Raji (cell line): ENCODE results near the gene ITGB1.

ENCODE experiments used
- POLR2A ChIP-seq: IDR thresholded peaks from 2 replicates; pipeline ENCODE4 v1.6.1; 2011; ENCODE audit warnings: low read depth, low read length, control low read depth; ENCODE audit not compliant: insufficient read depth

The ITGB1 gene

DNA sequence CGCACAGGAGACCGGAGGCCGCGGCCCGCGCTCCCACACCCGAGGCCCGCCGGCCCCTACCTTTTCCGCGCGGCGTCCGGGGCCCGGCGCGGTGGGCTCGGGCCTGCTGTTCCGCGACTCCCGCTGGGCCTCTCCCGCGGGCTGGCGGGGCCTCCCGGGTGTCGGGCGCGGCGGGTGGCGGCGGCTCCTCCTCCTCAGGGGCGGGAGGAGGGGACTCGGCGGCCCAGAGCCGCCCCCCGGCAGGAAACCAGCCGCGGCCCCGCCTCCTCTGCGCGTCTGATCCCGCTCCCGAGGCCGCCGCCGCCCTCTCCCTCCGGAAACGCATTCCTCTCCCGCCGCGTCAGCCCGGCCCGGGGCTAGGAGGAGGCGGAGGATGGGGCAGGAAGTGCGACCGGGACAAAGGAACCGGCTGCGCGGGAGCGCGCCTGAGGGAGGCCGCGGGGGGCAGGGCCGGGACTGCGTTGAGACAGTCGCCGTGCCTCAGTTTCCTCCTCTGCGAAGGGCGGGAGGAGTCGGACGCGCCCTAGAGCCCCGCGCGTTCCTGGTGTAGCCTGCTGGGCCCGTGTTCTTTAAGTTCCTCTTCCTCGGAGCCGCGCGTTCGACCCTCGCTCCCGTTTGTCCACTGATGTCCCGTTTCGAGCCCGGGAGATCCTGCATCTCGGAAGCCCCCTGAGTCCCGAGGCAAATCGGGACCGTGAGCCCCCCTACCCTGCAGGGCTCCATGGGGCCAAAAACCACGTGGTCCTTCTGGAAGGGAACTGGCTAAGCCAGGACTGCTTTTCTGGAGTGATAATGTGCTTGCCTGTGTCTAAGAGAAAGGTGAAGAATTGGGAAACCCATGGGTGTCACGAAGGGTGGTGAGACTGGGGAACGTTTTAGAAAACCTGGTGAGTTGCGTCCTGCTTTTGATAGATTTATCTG, at the start of gene ITGB1:
Gene ITGB1, minus strand, starts transcription at position 146 of the 921 bp plus-strand sequence. CDS start 22,672 bp downstream, outside the sequence.
- TF ChIP-seq POLR2A = peak; percentile 41; the same call in 1 of the 2 replicates

DNA sequence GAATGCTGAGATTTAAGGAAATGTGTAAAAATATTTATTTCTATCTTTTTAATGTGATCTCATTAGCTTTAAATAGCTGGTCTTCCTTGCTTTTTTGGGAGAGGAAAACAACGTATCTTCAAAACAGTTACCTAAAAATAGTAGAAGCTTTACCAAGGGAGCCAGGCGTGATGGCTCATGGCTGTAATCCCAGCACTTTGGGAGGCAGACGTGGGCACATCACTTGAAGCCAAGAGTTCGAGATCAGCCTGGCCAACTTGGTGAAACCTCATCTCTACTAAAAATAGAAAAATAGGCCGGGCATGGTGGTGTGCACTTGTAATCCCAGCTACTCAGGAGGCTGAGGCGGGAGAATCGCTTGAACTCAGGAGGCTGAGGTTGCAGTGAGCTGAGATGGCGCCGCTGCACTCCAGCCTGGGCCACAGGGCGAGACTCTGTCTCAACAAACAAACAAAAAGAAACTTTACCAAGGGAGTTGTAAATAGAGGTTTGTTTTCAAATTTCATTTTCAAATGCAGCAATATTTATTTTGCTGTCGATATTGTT, 48.4 kb upstream of the ITGB1 start:
- TF ChIP-seq POLR2A = no peak

DNA sequence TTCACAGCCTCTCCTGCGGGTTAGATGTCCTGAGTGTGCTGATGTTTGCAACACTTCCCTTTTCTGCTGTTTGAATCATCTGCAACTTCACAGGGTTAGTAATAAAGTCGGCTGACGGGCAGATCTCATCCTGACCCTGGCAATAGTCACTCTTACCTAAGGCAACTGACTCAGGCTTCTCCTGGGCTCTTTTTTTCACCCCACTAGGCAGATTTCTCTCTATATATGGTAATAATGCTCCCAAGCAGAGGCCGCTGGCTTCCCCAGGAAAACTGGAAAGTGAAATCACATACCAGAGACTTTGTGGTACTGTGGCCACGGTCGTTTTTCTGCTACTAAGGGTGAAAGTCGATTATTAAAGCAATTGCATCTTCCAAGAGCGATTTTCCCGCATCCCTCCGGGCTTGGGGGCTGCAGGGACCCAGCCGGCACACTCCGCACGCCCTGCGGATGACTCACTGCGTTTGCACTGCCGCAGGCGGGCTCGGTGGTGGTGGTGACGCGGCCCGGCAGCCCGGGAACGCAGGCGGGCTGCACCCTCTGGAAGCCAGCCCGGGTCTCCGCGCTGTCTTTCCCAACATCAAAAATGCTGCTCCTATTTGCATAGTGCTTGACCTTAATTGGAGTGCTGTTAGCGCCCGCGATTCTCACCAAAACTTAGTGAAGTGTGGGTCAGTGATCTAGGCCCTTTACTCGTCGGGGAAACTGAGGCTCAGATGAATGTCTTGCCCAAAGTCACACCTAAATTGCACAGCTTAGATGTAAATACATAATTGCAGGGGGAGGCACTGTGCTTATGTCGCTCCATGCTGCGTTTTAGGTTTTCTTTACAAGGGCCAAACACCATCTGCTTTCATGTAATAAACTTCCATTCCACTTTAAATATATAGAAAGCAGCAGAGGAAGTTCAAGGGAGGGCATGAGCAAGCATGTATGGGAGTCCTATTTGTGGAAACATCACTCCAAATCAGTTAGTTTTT, 47.6 kb upstream of the ITGB1 start:
- TF ChIP-seq POLR2A = no peak

DNA sequence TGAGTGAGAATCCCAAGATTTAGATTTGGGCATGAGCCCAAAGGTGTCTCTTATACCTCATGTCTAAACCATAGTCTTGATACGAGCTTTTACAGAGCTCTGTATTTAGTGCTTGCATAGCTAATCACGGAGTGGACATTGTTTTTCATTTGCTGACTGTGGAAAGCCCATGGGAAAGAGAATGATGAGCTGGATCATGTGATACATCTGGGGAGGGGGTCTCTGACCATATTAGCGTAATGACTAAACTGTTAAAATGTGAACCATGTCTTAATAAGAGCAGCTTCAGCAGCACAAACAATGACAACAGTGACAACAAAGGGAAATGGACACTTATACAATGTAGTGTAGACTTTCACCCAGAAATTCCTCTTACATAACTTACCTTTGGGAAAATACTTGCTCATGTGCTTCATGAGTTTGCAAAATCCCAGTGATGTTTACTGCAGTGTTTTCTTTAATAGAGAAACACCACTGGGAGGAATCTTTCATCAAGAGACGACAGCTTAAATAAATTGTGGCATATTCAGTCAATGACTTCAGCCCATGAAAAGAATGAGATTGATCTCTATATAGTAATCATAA, 44.0 kb upstream of the ITGB1 start:
- no peak for TF ChIP-seq POLR2A

DNA sequence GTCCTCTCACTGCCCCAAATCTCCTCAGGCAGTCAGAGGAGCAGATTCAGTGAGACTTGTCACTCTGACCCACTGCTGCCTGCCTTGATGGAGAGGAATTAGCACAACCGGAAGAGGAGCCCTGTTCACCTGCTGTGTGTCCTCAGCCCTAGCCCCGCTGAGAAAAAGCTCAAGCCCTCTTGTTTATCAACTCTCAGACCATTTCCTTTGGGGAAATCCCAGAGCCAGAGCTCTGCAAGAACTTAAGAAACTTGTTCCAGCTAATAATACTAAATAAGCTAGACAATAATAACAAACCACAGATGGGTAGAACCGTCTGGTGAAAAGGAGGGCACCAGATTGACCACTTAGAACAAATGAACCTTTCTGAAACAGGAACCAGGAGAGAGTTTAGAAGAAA, 37.7 kb upstream of the ITGB1 start:
- peak; percentile 57; the same call in 1 of the 2 replicates for TF ChIP-seq POLR2A

DNA sequence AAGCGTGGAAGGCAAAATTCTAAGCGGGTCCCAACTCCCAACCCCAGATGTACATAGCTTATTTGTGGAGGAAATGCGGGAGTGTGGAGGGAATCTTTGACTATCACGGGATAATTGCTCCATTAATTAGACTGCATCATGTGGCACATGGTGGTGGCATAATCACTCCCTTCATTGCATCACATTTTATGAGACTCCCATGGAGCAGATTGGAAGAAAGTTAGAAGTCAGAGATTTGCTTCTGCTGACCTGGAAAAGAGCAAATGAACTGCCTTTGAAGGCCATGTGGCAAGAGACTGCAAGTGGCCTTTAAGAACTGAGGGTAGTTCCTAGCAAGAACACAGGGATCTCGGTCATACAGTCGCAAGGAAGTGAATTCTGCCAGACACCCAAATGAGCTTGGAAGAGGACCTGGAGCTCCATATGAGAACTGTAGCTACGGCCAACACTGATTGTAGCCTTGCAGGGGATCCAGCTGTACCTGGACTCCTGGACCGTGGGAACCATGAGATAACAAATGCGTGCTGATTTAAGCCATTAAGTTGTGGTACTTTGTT, 37.1 kb upstream of the ITGB1 start:
- TF ChIP-seq POLR2A = no peak

DNA sequence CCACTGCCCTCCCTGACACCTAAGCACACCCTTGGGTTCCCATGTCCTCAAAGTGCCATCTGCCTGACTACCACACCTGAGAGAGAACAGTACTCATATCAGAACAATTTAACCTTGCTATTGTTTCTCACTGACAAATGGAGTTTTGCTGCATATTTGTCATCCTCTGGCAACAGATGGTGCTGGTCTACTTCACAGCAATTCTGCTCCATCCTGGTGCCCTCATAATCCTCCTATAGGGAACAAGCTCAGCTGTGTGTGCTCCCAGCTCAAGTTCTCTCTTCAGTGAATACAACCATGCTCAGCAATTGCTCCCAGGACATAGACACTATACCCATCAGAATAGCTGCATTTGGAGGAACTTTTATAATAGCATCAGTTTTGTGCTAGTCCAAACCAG, 32.8 kb upstream of the ITGB1 start:
- TF ChIP-seq POLR2A = no peak

DNA sequence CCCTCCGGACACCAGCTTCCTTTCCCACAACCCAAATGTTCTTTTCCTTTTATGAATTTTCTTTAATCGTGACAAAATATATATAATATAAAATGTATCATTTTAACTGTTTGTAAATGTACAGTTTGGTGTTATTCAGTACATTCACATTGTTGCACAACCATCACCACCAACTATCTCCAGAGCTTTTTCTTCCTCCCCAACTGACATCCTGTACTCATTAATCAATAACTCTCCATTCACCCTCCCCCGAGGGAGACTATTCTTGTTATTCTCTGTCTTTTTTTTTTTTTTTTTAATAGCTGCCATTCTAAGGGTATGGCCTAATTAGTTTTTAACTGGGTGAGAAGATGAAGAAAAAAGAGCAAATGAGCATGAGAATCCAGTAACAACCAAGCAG, 30.6 kb upstream of the ITGB1 start:
- no peak for TF ChIP-seq POLR2A

DNA sequence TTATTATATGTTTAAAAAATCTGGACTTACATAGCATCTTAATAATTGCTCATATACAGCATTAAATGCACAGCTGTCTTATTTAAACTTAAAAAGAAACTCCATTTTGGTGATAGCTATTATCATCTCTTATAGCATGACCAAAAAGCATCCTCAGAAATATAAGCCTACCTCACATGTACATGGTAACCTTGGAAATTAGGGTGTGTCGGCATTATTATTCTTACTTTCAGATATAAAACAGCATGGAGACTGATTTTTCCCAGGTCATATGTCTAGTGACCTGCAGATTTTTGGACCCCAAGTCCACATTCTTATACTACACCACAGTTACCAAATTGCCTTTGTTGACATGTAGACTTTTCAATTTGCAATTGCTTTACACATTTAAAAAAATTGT, 29.1 kb upstream of the ITGB1 start:
- no peak for TF ChIP-seq POLR2A

DNA sequence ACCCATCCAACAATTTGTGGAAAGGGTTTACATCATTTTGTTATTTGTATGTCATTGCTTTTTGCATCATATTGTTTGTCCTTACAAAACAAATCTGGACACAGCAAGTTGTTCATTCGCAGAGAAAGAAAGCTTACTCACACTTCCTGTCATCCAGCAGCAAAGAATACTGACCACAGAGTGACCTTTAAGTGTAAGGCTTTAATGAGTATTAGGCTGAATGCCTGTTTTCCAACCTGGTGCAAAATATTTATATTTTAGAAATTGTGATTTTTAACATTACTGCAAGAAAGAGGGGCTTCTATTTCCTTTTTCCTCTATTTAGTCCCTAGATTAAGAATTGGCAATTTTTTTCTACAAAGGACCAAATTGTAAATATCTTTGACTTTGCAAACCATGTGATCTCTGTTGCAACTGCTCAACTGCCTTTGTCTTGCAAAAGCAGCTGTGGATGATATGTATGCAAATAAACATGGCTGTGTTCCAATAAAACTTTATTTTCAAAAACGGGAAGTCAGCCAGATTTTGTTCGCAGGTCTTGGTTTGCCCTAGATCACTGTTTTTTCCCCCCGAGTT, 27.8 kb upstream of the ITGB1 start:
- TF ChIP-seq POLR2A = no peak

DNA sequence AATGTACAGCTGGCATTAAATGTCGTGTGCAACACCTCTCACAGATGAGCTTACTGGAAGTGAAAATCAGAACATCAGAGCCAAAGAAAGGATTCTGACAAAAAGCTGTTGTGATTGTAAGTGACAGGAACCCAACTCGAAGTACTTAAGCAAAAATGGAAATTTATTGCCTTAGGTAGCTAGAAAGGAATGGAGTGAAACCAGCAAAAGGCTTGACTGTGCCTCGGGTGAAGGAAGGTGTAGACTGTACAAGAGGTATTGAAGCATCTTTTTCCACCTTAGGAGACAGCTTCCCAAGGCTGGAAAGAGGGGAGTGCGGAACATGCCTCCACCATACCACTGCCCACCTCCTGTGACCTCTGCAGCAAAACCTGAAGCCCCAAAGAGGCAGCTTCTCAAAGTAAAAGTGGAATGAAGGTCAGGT, 27.3 kb upstream of the ITGB1 start:
- no peak for TF ChIP-seq POLR2A

DNA sequence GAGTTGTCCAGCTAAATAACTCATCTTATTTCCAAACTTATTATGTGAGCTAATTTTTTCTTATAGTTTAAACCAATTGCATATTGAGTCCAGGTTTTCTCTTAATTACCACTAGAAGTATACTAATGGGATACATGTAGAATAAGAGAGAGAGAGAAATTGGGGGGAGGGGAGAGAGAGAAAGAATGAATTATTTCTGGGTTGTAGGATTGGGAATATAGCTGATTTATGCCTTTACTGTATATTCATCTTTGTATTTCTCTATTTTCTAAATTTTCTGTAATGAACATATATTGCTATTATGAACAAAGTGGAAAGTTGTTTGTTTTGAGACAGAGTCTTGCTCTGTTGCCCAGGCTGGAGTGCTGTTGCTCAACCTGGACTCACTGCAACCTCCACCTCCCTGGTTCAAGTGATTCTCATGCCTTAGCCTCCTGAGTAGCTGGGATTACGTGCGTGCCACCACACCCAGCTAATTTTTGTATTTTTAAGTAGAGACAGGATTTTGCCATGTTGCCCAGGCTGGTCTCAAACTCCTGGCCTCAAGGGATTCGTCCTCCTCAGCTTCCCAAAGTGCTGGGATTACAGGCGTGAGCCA, 26.1 kb upstream of the ITGB1 start:
- no peak for TF ChIP-seq POLR2A

DNA sequence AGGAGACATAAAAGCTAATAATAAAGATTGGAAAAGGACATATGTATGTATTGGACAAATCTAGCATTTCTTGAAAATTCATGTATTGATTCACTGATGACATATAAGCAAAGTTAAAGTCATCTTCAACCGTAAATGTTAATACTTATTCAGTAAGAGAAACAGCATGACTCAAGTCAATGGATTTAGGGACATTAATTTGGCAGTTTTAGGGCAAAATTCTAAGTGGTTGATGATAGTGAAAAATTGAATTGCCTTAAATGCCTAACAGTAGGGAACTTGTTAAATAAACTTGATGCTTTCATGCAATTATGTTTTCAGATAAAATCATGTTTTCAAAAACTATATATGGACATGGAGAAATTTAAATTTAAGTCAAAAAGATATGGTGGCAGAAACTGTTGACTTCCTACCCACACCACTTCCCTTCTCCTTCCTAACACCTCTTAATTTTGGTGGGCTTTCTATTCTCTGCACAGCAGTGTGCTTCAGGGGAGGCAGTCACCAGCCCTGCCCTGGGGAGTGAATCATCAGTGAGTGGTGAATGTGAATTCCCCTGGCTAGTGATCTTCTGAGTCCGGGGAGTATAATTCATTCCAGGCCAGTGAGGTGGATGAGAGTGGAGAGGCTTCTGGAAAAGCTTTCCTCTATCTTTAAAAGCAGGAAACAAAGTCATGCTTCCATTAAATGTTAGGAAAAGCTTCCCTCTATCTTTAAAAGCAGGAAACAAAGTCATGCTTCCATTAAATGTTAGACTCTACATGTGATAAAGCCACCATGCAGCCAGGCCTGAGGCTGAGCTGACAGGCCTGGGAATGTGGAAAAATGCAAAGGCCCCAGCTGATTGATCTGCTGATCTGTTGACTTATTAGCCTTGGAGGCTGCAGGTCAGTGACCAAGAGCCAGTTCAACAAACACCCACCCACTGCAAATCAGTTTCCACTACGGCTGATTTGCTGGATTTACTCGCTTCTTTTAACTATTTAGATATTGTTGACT, 25.2 kb upstream of the ITGB1 start:
- TF ChIP-seq POLR2A = no peak
